ENCODE data around the gene LFNG. TPM values are rescaled to one million over a fixed set of nuclear protein-coding genes. Genes with fewer than 3 reads are reported as not detected.
"Not testable (repeated sequence)": the region's sequence is repeated elsewhere in the genome, so short reads cannot be mapped to it uniquely, and the experiment has no call there.

LFNG gene
- total RNA-seq, 1 donor: 21.0 TPM

- H3K27me3 ChIP-seq (ENCODE audit: insufficient read depth, low read length); DNase-seq (ENCODE audit: insufficient read length, low spot score, missing footprints): not testable (repeated sequence)
Observed at GRCh38 chr7:2533566-2533965, 14.0 kb downstream of the LFNG start.

GRCh38 chr7:2534214-2534613 is 14.6 kb downstream of the LFNG start:
- H3K79me2 ChIP-seq (ENCODE audit: insufficient read depth, low read length); H3K27me3 ChIP-seq (ENCODE audit: insufficient read depth, low read length); DNase-seq (ENCODE audit: insufficient read length, low spot score, missing footprints); H3K4me3 ChIP-seq (ENCODE audit: insufficient read depth, low read length); H3K9me3 ChIP-seq (ENCODE audit: low read depth, low read length); H4K20me1 ChIP-seq (ENCODE audit: insufficient read depth, low read length); H3K4me2 ChIP-seq (ENCODE audit: insufficient read depth, low read length); H2AFZ ChIP-seq (ENCODE audit: low read length); H3K27ac ChIP-seq (ENCODE audit: low read depth, low read length): not testable (repeated sequence)
- Histone ChIP-seq H3K36me3 (ENCODE audit: insufficient read depth, low read length) (peaks cover 11% of the 10 kb centered on the region), H3K4me1 (ENCODE audit: insufficient read depth, low read length) (peaks cover 18% of the 10 kb centered on the region)

More at GRCh38 chr7:2533566-2533965, 14.0 kb downstream of the LFNG start:
- not testable (repeated sequence) for H3K27ac ChIP-seq (ENCODE audit: low read depth, low read length); H3K4me2 ChIP-seq (ENCODE audit: insufficient read depth, low read length); H3K36me3 ChIP-seq (ENCODE audit: insufficient read depth, low read length); H4K20me1 ChIP-seq (ENCODE audit: insufficient read depth, low read length); H2AFZ ChIP-seq (ENCODE audit: low read length); H3K79me2 ChIP-seq (ENCODE audit: insufficient read depth, low read length); H3K9me3 ChIP-seq (ENCODE audit: low read depth, low read length); H3K4me3 ChIP-seq (ENCODE audit: insufficient read depth, low read length)
- H3K4me1 ChIP-seq (ENCODE audit: insufficient read depth, low read length): peaks cover 24% of the 10 kb centered on the region

GRCh38 chr7:2535872-2536627 is 16.5 kb downstream of the LFNG start:
- not testable (repeated sequence) for H4K20me1 ChIP-seq (ENCODE audit: insufficient read depth, low read length); H3K4me1 ChIP-seq (ENCODE audit: insufficient read depth, low read length); H3K79me2 ChIP-seq (ENCODE audit: insufficient read depth, low read length); H3K4me3 ChIP-seq (ENCODE audit: insufficient read depth, low read length); H3K27me3 ChIP-seq (ENCODE audit: insufficient read depth, low read length); H3K27ac ChIP-seq (ENCODE audit: low read depth, low read length); DNase-seq (ENCODE audit: insufficient read length, low spot score, missing footprints); H3K9me3 ChIP-seq (ENCODE audit: low read depth, low read length); H2AFZ ChIP-seq (ENCODE audit: low read length); H3K4me2 ChIP-seq (ENCODE audit: insufficient read depth, low read length)
- H3K36me3 ChIP-seq (ENCODE audit: insufficient read depth, low read length): peaks cover 13% of the 10 kb centered on the region

- DNase-seq (ENCODE audit: insufficient read length, low spot score, missing footprints): peak; percentile 87
- TF ChIP-seq CTCF (IDR thresholded peaks at IDR 0.05; ENCODE audit: extremely low read depth, low read depth, low read length): no peak
- no peaks in the 10 kb centered on the region for H3K4me1 ChIP-seq (ENCODE audit: insufficient read depth, low read length)
- no peaks in the 10 kb centered on the region for H4K20me1 ChIP-seq (ENCODE audit: insufficient read depth, low read length)
- no peaks in the 10 kb centered on the region for H3K9me3 ChIP-seq (ENCODE audit: low read depth, low read length)
- H3K4me3 ChIP-seq (ENCODE audit: insufficient read depth, low read length): no peak overlapping the region
- H2AFZ ChIP-seq (ENCODE audit: low read length): no peak overlapping the region
- H3K27ac ChIP-seq (ENCODE audit: low read depth, low read length): no peak overlapping the region
- H3K27me3 ChIP-seq (ENCODE audit: insufficient read depth, low read length): no peaks in the 10 kb centered on the region
- no peaks in the 10 kb centered on the region for H3K79me2 ChIP-seq (ENCODE audit: insufficient read depth, low read length)
- peaks cover 13% of the 10 kb centered on the region for H3K36me3 ChIP-seq (ENCODE audit: insufficient read depth, low read length)
- no peak overlapping the region for H3K4me2 ChIP-seq (ENCODE audit: insufficient read depth, low read length)
Observed at GRCh38 chr7:2537981-2538851, 18.6 kb downstream of the LFNG start.

- H3K4me2 ChIP-seq (ENCODE audit: insufficient read depth, low read length): no peak overlapping the region
- no peak for TF ChIP-seq CTCF (IDR thresholded peaks at IDR 0.05; ENCODE audit: extremely low read depth, low read depth, low read length)
- no peaks in the 10 kb centered on the region for H3K79me2 ChIP-seq (ENCODE audit: insufficient read depth, low read length)
- H3K4me3 ChIP-seq (ENCODE audit: insufficient read depth, low read length): no peak overlapping the region
- H2AFZ ChIP-seq (ENCODE audit: low read length): no peak overlapping the region
- DNase-seq (ENCODE audit: insufficient read length, low spot score, missing footprints): peak; percentile 34
- H4K20me1 ChIP-seq (ENCODE audit: insufficient read depth, low read length): no peaks in the 10 kb centered on the region
- no peaks in the 10 kb centered on the region for H3K4me1 ChIP-seq (ENCODE audit: insufficient read depth, low read length)
- H3K9me3 ChIP-seq (ENCODE audit: low read depth, low read length): no peaks in the 10 kb centered on the region
- no peaks in the 10 kb centered on the region for H3K27me3 ChIP-seq (ENCODE audit: insufficient read depth, low read length)
- peaks cover 18% of the 10 kb centered on the region for H3K36me3 ChIP-seq (ENCODE audit: insufficient read depth, low read length)
- H3K27ac ChIP-seq (ENCODE audit: low read depth, low read length): no peak overlapping the region
Observed at GRCh38 chr7:2539031-2539911, 19.7 kb downstream of the LFNG start.

All from osteoblast (primary cell).